Astrocyte (in vitro differentiated cells and primary cell): Measurements from ENCODE around the gene UGT2B17.

Experiments used
- EZH2 ChIP-seq: IDR thresholded peaks from 2 replicates; pipeline ENCODE4 v1.6.1; 2012; ENCODE audit warnings: mild to moderate bottlenecking, low read length, inconsistent platforms; ENCODE audit not compliant: insufficient read depth
- TF ChIP-seq, protein P1 (sequence below): IDR thresholded peaks from 2 replicates; pipeline ENCODE4 v1.5.1; 2011; ENCODE audit warnings: low read depth, mild to moderate bottlenecking, inconsistent platforms, low read length, moderate library complexity; ENCODE audit not compliant: insufficient read depth

DNA sequence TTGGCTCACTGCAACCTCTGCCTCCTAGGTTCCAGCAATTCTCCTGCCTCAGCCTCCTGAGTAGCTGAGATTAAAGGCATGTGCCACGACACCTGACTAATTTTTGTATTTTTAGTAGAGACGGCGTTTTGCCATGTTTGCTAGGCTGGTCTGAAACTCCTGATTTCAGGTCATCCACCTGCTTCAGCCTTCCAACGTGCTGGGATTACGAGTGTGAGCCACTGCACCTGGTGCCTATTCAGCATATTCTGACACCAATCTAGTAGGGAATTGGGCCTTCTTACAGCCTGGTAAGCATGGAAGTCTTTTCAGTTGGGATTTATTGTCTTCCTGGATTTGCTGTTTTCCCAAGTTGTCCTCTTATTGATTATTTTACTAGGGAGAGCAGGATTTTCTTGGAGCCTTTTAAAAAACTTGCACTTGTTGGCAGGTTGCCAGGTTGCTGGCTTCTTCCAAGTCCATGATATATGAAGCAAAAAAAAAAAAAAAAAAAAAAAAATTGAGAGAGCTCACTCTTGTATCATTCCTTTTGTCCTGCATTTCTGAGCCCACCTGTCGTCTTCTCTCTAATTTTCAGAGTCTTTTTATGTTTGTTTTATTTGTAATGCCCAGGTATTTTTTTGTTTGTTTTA is 85.2 kb downstream of the UGT2B17 start:
- TF ChIP-seq, protein P1, sequence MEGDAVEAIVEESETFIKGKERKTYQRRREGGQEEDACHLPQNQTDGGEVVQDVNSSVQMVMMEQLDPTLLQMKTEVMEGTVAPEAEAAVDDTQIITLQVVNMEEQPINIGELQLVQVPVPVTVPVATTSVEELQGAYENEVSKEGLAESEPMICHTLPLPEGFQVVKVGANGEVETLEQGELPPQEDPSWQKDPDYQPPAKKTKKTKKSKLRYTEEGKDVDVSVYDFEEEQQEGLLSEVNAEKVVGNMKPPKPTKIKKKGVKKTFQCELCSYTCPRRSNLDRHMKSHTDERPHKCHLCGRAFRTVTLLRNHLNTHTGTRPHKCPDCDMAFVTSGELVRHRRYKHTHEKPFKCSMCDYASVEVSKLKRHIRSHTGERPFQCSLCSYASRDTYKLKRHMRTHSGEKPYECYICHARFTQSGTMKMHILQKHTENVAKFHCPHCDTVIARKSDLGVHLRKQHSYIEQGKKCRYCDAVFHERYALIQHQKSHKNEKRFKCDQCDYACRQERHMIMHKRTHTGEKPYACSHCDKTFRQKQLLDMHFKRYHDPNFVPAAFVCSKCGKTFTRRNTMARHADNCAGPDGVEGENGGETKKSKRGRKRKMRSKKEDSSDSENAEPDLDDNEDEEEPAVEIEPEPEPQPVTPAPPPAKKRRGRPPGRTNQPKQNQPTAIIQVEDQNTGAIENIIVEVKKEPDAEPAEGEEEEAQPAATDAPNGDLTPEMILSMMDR: no peak
- no peak for TF ChIP-seq EZH2
